Stimulated activated CD8-positive, alpha-beta memory T cell treated with anti-CD3 and anti-CD28 coated beads, Interleukin-15, amount 100 ng/mL, for 24 hours (primary cell): ENCODE data around the gene UBE2D2.
"Not testable (repeated sequence)": the region's sequence is repeated elsewhere in the genome, so short reads cannot be mapped to it uniquely, and the experiment has no call there.

Experiments
- DNase-seq: peaks from one replicate; pipeline ENCODE4 v3.0.0-alpha.2; 2020; ENCODE audit warnings: low read depth

UBE2D2 gene

GRCh38 chr5:139560752-139561654 lies at the start of gene UBE2D2:
UBE2D2 (plus strand) TSS chr5:139561339; CDS start chr5:139561792, 453 bp downstream.
- DNase-seq: peak; percentile 90

GRCh38 chr5:139512786-139513390 lies 48.3 kb upstream of the UBE2D2 start:
- no peak for DNase-seq

GRCh38 chr5:139513434-139513833 lies 47.7 kb upstream of the UBE2D2 start:
- DNase-seq: peak; percentile 21

GRCh38 chr5:139513852-139514485 lies 47.2 kb upstream of the UBE2D2 start:
- DNase-seq: no peak

- no peak for DNase-seq
Measured at GRCh38 chr5:139514486-139514856, 46.7 kb upstream of the UBE2D2 start.

- DNase-seq: peak; percentile 94
Measured at GRCh38 chr5:139517683-139518564, 43.2 kb upstream of the UBE2D2 start.

- DNase-seq: no peak
Measured at GRCh38 chr5:139523635-139524445, 37.3 kb upstream of the UBE2D2 start.

GRCh38 chr5:139524446-139524845 lies 36.7 kb upstream of the UBE2D2 start:
- no peak for DNase-seq

- DNase-seq: no peak
Measured at GRCh38 chr5:139524940-139525585, 36.1 kb upstream of the UBE2D2 start.

GRCh38 chr5:139525586-139526308 lies 35.4 kb upstream of the UBE2D2 start:
- DNase-seq: not testable (repeated sequence)

- not testable (repeated sequence) for DNase-seq
Measured at GRCh38 chr5:139526309-139527089, 34.6 kb upstream of the UBE2D2 start.

GRCh38 chr5:139527090-139527470 lies 34.1 kb upstream of the UBE2D2 start:
- not testable (repeated sequence) for DNase-seq

GRCh38 chr5:139527896-139528467 lies 33.2 kb upstream of the UBE2D2 start:
- not testable (repeated sequence) for DNase-seq

GRCh38 chr5:139528695-139529094 lies 32.4 kb upstream of the UBE2D2 start:
- not testable (repeated sequence) for DNase-seq

- DNase-seq: not testable (repeated sequence)
Measured at GRCh38 chr5:139530079-139530478, 31.1 kb upstream of the UBE2D2 start.

- no peak for DNase-seq
Measured at GRCh38 chr5:139531772-139532169, 29.4 kb upstream of the UBE2D2 start.

- DNase-seq: no peak
Measured at GRCh38 chr5:139543423-139543991, 17.6 kb upstream of the UBE2D2 start.

- DNase-seq: not testable (repeated sequence)
Measured at GRCh38 chr5:139546593-139546992, 14.5 kb upstream of the UBE2D2 start.
